HUES6 (cell line): ENCODE measurements around the gene GATD1.
A peak's percentile ranks its signal among the peaks of the same experiment; 100 is the strongest.

Experiments
- H3K27ac ChIP-seq: 2 replicates; pipeline ENCODE4 v1.7.0; 2013; ENCODE audit warnings: low read depth, mild to moderate bottlenecking, low read length, inconsistent platforms
- H3K27me3 ChIP-seq: 2 replicates; pipeline ENCODE4 v1.6.1; 2013; ENCODE audit warnings: low read length; ENCODE audit not compliant: control insufficient read depth, insufficient read depth
- H3K36me3 ChIP-seq: 2 replicates; pipeline ENCODE4 v1.6.1; 2013; ENCODE audit warnings: low read length; ENCODE audit not compliant: control insufficient read depth, insufficient read depth
- H3K4me1 ChIP-seq: 2 replicates; pipeline ENCODE4 v1.6.1; 2013; ENCODE audit warnings: low read length; ENCODE audit not compliant: control insufficient read depth, insufficient read depth
- H3K4me3 ChIP-seq: 2 replicates; pipeline ENCODE4 v1.5.1; 2013; ENCODE audit warnings: low read depth, low read length
- H3K9ac ChIP-seq: one replicate; pipeline ENCODE4 v1.6.1; 2013; ENCODE audit warnings: mild to moderate bottlenecking, low read length
- H3K9me3 ChIP-seq: 2 replicates; pipeline ENCODE4 v1.6.1; 2013; ENCODE audit warnings: low read depth, low read length; ENCODE audit not compliant: control insufficient read depth, insufficient read depth

GATD1 gene

DNA sequence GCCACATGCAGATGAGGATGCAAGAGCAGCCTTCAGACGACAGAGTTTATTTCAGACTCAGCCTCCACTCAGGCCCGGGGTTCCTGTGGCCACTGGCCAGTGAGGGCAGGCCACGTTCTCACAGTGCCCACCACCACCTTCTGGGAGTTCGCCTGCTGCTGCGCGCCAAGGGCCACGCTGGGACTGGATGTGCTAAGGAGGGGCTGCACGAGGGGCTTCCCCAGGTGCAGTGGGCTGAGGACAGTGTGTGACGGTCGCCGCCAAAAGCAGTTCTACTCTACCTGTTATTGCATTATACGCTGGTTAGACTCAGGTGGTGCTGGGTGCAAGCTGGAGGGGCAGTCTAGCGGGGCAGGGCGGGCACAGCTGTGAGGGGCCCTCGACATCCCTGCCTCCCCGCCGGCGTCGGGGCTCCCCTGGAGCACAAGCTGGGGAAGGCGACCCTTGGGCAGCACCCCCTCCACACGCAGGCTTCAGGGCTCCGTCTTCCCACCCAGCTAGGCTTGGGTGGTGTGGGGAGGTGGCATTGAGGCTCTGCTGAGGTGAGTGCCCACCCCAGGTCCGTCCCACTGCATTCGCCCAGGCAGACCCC is 9.9 kb upstream of the GATD1 start:
- peaks cover 24% of the 10 kb centered on the region for H3K4me1 ChIP-seq
- H3K27ac ChIP-seq = no peak overlapping the region
- no peak overlapping the region for H3K4me3 ChIP-seq
- H3K27me3 ChIP-seq = peaks cover 4% of the 10 kb centered on the region; the same call in 1 of the 2 replicates
- H3K9ac ChIP-seq = no peak overlapping the region
- no peaks in the 10 kb centered on the region for H3K9me3 ChIP-seq
- H3K36me3 ChIP-seq = no peaks in the 10 kb centered on the region

DNA sequence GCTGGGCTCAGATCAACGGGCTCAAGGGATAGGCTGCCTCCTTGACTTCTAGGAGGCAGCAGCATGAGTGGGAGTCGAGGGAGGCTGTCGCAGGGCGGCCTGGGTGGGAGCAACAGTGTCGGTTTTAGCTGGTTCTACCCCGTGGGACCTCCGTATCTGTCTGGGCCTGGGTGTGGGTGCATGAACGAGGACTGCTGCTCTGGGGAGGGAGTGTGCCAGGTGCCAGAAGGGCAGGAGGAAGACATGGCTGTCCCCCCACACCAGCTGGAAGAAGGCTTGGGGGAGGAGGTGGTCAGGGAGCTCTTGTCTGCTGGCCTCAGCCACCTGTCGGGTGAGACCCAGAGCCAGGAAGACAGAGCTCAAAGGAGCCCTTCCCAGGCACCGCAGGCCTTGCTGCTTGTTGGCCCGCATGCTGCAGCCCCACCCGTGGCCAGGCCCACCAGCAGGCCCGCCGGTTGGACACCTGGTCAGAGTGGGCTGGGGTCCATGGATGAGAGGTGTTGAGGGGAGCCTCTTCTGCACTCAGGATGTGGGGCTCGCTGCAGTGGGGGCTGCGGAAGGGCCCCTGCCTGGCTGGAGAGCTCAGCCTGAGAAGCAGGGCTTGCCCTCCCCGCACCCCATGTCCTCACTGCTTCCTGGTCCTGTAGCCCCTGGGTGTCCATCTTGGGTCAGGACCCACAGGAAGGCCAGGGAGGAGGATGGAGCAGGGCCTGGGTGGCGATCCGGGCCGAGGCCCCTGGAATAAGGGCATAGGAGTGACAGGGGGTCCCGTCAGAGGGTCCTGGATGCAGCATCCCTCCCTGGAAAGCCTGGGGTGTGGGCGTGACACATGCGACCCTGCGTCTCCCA is 9.2 kb upstream of the GATD1 start:
- H3K36me3 ChIP-seq = no peaks in the 10 kb centered on the region
- no peaks in the 10 kb centered on the region for H3K9me3 ChIP-seq
- peaks cover 32% of the 10 kb centered on the region for H3K4me1 ChIP-seq
- H3K27ac ChIP-seq = no peak overlapping the region
- no peak overlapping the region for H3K4me3 ChIP-seq
- H3K27me3 ChIP-seq = peaks cover 4% of the 10 kb centered on the region; the same call in 1 of the 2 replicates
- no peak overlapping the region for H3K9ac ChIP-seq

DNA sequence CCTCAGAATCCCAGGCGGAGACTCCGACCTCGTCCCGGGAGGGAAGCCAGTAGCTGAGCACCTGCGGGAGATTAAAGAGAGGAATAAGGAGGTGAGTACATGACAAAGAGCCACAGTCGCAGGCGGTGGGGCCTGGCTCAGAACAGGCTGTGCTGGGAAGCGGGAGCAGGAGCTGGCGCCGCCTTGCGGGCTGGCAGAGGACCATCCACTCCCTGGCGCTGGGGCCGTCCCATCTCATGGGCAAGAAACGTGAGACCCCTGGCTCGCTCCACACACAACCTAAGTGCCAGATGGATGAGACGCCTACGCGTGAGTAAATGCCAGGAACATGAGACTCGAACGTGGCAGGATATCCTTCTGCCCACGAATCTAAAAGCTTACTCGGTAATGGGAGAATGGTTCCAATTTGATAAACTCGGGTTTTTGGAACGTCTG is 6.3 kb upstream of the GATD1 start:
- Histone ChIP-seq H3K4me3 (peak overlapping the region; percentile 36), H3K9me3 (no peaks in the 10 kb centered on the region), H3K27me3 (no peaks in the 10 kb centered on the region), H3K36me3 (peaks cover 11% of the 10 kb centered on the region; the same call in 1 of the 2 replicates), H3K27ac (no peak overlapping the region), H3K4me1 (peaks cover 24% of the 10 kb centered on the region), H3K9ac (no peak overlapping the region)

DNA sequence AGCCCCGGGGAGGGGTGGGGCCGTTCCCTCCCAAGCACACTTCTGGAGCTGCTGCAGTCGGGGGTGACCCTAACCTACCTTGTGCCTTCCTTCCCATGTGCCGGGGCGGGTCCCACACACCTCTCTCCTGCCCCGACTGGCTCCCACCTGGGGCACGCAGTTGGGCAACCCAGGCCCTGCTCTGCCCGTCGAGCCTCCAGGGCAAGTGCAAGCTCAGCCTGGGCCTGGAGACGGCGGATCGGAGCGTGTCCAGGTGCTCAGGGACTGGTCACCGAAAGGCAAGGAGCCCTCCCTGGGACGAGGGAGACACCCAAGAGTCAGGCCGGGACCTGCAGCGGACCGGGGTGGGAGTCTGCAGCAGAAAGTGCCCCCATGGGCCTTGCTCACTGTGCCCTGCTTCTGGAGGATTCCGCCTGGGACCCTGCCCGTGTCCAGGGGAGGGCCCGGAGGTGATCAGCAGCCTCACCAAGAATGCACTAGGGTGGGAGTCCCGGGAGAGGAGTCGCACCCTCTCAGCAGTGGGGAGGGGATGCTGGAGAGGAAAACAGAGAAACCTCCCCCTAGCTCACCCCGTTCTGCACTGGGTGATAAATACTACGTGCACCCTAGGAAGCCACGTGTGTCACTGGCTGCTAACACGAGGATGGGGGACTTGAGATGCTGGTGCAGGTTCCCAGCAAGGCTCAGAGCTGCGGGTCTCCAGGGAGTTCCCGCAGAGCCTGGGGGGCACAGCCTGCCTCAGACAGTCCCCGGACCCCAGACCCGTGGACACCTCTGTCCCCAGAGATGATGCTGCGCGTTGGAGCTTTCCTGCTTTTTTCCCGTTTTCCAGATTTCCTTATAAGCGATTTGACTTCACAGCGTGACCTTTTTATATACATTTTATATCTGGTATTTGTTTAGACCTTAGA is 5.2 kb upstream of the GATD1 start:
- H3K36me3 ChIP-seq = peaks cover 11% of the 10 kb centered on the region; the same call in 1 of the 2 replicates
- no peak overlapping the region for H3K4me3 ChIP-seq
- no peaks in the 10 kb centered on the region for H3K9me3 ChIP-seq
- H3K27me3 ChIP-seq = no peaks in the 10 kb centered on the region
- H3K4me1 ChIP-seq = peaks cover 30% of the 10 kb centered on the region
- H3K27ac ChIP-seq = no peak overlapping the region
- no peak overlapping the region for H3K9ac ChIP-seq

DNA sequence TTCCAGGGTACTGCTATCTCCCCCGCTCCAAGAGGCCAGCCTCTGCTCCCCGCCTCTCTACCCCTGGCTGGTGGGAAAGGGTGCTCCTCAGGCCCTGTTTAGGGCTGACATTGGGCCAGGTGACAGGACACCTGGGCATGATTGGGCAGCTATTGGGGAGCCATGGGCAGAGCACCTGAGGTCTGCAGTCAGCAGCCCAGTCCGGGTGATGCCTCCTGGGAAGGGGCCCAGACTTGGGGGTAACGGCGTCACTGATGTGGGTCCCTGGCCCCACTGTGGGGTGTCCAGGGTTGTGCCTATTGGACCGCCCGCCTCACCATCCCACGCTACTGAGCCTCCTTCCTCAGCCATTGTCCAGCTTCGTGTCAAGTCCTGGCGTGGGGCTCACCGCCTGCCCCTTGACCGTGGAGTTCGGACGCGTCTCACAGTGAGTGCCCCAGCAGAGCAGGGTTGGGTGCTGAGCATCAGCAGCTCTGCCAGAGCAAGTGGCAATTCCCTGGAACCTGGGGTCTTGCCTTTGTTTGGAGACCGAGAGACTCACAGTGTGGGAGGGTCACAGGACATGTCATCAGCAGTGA is 2.8 kb upstream of the GATD1 start:
- Histone ChIP-seq H3K27ac (no peak overlapping the region), H3K9ac (no peak overlapping the region), H3K4me3 (no peak overlapping the region), H3K27me3 (no peaks in the 10 kb centered on the region), H3K36me3 (peaks cover 12% of the 10 kb centered on the region; the same call in 1 of the 2 replicates), H3K9me3 (no peaks in the 10 kb centered on the region), H3K4me1 (peaks cover 36% of the 10 kb centered on the region)

DNA sequence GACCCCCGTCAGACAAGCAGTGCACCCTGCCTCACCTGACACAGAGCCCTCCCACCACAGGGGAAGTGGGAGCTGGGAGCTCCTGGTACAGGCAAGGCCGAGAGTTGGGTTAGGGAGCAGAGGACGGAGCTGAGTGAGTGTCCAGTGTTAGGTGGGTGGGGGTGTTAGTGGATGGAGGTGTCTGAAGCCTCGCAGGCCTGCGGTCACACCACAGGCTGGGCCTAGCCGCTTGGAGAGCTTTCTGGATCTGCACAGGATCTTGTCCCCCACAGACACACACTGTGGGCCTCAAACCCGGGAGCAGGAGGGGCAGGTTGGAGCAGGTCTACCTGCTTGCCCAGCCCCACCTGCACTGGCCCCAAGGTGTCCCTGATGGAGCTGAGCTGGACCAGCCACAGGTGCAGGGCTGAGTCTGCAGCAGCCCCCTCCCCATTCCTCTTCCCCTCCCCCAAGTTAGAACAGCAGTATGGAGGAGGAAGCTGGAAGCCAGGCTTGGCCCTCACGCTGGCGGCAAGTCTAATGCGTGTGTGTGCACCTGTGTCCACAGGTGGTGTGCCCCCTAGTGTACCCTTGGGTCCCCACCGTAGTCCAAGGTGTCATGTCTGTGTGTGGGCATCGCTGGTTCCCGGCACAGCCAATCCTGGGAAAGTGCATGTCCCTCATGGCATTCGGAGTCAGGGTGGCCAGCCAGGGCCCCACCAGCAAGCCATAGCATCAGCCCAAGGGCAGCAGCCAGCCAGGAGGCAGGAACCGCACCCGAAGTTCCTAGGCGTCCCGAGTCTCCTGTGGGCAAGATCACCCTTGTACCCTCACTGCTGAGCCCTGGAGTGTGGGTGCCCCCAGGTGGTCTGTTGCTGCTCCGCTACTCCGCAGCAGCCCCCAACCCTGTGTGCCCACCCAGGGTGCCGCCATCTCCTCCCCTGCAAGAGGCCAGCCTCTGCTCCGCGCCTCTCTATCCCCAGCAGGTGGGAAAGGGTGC is 2.0 kb upstream of the GATD1 start:
- Histone ChIP-seq H3K9me3 (no peaks in the 10 kb centered on the region), H3K27ac (no peak overlapping the region), H3K4me3 (no peak overlapping the region), H3K27me3 (no peaks in the 10 kb centered on the region), H3K9ac (no peak overlapping the region), H3K4me1 (peaks cover 38% of the 10 kb centered on the region), H3K36me3 (peaks cover 15% of the 10 kb centered on the region; the same call in 1 of the 2 replicates)

DNA sequence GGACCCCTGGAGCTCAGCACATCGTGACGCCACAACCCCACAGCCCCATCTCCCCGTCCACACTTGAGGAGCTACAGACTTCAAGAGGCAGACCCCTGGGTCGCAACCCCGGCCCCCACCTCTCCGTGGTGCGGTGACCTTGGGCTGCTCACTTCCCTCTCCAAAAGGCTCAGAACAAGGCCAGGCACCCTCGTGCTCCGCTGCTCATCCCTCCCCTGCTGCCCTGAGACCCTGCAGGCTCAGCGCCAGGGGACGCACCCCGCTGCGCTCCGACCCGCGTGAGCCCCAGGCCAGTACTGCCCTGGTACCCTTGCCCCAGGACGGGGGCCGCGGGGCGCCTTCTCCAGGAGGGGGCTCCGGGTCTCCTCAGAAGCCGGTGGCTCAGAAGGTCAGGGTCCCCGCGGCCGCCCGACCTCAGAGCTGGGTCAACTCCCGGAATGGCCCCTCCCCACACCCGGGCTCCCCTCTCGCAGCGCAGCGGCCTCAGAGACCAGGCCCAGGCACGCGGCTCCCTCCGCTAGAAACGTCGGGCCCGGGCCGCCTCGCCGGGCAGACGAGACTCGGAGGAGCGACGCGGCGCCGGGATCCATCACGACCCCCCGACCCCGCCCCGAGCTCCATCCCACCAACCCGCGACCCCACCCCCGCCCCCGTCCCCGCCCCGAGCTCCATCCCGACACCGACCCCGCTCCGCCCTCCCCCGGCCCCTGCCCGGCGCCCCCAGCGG is 563 bp downstream of the GATD1 start:
- Histone ChIP-seq H3K27me3 (no peaks in the 10 kb centered on the region), H3K36me3 (peaks cover 37% of the 10 kb centered on the region), H3K9ac (peak overlapping the region; percentile 93), H3K4me1 (peaks cover 20% of the 10 kb centered on the region), H3K27ac (peak overlapping the region; percentile 85), H3K9me3 (no peaks in the 10 kb centered on the region), H3K4me3 (peak overlapping the region; percentile 96)

DNA sequence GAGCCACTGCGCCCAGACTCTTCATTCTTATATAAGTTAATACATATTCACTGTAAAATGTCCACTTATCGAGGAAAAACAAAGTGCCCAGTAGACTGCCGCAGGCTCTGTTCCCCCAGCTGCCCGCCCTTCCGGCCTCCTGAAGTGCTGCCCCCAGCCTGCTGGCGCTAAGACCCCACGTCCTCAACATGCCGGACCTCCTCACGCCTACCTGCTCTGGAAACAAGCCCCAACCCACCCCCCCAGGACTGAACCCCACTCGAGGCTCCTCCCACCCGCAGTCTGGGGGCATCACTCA is 1.1 kb downstream of the GATD1 start:
- peak overlapping the region; percentile 96 for H3K4me3 ChIP-seq
- no peak overlapping the region for H3K27ac ChIP-seq

DNA sequence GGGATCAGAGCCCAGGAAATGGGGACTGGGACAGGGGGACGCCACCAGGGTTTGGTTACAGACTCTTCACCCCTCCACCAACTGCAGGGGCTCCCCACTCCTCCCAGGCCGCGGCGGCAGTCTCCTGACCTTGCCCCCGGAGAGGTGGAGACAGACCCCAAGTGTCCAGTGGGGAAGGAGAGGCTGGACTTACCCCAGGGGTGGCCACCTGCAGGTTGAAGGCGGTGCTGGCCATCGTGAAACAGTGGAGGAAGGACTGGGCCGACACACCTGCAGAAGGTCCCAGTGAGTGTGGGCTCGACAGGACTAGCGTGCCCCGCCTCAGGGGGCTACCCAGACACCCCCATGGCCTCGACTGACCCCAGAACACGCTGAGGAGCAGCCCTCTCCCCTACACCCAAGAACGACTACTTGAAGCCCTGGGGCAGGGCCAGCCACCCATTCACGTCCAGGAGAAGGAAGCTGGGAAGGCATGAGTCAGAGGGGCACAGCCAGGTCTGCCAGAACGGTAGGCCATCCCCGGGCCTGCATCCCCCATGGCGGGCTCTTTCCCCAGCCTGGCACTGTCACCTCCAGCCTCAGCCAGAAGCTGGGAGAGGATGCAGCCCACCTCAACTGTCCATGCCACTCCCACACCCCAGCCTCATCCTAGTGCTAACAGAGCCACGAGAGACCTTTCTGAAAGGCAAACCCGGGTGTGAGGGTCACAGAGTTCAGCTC is 2.3 kb downstream of the GATD1 start:
- Histone ChIP-seq H3K4me3 (0 out of 2 replicates have a peak overlapping the region, but pooled peaks have one; percentile 21), H3K27ac (0 out of 2 replicates have a peak overlapping the region, but pooled peaks have one; percentile 0), H3K9ac (no peak overlapping the region), H3K4me1 (peaks cover 17% of the 10 kb centered on the region), H3K27me3 (no peaks in the 10 kb centered on the region), H3K9me3 (no peaks in the 10 kb centered on the region), H3K36me3 (peaks cover 50% of the 10 kb centered on the region)

More for the DNA sequence above, 1.1 kb downstream of the GATD1 start:
- Histone ChIP-seq H3K9me3 (no peaks in the 10 kb centered on the region), H3K36me3 (peaks cover 42% of the 10 kb centered on the region), H3K9ac (peak overlapping the region; percentile 93), H3K4me1 (peaks cover 17% of the 10 kb centered on the region), H3K27me3 (no peaks in the 10 kb centered on the region)
